HG03575 (cell line): ENCODE measurements around the gene HGS.
"Not testable (repeated sequence)": the region's sequence is repeated elsewhere in the genome, so short reads cannot be mapped to it uniquely, and the experiment has no call there.

ENCODE experiments used
- ATAC-seq: cut with Tn5 transposase; IDR thresholded peaks from one replicate; pipeline ENCODE4 v1.9.1; 2021; ENCODE audit not compliant: unreplicated experiment, insufficient number of reproducible peaks, low FRiP score; ENCODE audit errors: extremely low read depth

The HGS gene

DNA sequence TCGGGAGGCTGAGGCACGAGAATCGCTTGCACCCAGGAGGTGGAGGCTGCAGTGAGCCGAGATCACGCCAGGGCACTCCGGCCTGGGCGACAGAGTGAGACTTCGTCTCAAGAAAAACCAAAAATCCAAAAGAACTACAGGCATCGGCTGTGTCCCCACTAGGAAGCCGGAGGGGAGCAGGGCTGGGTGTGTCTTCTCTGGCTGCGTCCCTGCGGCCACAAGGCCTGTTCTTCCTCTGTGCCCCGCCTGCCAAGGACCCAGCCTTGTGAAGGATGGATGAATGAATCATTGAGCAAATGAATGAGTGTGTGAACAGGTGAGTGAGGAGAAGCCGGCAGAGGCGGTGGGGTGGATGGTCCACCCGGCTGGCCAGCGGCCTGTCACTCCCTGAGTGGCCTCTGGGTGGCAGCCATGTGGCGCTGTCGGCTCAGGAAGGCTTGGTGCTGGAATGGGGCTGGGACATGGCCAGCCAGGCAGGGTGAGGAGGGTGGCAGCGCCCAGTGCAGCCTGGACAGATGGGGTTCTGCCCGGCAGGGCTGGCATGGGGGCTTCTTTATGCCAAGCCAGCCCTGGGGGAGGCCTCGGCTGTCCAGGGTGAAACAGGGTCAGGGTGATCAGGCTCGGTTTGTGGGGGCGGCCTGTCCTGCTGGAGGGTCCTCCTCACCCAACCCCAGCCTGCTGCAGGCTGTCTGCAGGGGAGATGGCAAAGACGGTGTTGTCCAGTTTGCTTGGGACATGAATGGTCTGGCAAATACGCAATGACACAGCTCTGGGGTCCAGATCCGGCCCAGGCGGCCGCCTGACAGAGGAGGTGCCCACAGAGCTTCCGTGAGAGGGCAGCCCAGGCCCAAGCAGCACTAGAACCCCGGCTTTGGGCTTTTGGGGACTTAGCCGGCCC lies 49.9 kb downstream of the HGS start:
- no peak for ATAC-seq

DNA sequence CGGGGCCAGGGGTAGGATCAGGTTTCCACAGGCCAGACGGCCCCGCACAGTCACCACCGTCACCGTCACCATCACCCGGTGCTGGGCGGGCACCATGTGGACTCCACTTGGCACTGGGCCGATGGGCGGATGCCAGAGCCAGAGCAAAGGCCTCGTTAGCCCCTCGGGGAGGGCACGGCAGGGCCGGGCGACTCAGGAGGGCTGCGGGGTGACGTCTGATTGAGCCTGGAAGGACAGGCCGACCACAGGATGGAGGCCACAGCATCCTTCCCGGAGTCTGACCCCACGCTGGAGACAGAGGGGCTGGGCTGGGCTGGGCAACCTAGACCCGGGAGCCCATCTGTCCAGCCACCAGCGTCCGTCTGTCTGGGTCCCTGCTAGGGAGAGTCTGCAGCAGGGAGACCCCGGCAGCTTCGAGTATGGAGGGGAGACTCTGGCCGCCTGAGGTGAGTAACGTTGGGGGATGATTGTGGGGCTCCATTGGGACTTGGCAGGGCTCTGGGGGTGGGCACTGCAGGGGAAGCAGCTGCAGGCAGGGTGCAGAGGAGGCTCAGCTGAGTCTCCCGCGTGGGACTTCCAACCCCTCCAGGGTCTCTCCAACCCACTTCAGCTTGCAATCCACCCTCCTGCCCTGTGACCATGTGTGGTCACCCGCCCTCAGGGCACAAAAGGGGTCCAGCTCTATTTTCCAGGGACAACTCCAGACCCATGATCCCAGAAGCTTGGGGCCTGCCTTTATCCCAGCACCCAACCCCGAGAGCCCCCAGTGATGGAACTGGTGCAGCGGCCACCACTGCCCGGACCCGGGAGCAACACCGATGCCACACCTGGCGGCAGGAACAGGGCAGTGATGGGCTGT lies 50.8 kb downstream of the HGS start:
- no peak for ATAC-seq

DNA sequence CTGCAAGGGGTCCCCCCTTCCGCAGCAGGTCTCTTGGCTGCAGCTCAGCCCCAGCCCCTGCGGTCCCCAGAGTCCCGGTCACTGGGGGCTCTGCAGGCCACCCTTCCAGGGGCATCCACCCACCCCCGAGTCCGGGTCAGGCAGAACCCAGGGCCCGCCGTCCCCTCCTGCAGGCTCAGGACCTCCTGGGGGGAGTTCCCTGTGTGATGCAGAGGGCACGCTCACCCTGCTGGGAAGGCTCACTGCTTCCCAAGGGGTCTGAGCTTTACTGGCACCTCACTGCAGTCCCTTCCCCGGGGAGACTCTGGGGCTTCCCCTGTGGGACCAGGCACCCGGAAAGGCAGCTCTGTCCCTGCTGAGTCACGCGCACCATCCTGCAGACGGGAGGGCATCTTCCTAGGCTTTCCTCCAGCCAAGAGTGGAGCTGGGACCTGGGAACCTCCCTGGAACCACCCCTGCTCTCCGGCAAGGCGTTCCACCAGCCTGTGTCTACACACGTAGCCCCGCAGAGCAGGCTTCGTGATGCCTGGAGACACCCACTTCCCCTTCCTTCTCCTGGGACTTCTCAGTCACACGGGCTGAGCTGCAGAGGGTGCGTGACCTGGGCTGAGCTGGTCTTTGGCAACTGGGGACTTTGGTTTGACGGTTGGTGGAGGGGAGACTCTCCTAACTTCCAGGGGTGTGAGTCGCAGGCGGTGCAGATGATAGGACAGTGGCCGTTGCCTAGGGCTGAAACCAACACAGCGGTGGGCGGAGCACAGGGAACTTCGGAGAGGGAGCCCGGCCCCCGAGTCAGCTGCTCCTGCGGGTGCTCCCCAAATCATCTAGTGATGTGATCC lies 51.7 kb downstream of the HGS start:
- no peak for ATAC-seq

DNA sequence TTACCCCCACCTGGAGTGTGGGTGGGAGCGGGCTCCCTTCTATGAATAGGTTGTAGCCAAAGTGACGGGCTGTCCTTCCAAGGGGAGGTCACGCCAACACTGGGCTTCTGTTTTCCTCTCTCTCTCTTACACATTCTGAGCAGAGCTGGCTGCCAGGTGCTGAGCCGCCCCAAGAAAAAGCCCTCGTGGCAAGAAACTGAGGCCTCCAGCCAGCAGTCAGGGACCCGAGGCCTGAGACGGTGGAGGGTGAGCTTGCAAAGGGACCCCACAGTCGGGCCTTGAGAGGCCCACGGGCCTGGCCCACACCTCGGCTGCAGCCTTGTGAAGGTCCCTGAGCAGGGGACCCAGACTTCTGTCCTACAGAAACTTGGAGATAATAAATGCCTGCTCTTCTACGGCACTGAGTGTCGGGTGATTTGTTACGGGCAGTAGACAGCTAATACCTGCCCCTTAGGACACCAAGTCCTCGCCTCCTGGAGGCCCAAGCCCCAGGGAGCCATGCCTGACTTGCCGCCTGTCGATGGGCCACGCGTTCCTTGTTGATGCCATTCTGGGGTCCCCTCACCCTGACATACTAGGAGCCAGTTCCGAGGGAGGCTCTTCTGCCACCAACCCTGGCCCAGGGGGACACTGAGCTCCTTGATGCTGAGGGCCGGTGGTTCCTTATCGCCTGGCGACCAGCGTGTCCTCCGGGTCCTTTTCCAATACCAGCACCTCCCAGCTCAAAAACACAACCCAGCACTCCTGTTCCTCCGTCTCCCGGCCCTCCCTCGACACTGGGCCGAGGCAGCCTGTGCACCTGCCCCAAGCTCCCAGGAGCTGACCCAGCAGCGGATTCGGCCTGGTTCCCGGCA lies 54.4 kb downstream of the HGS start:
- no peak for ATAC-seq

DNA sequence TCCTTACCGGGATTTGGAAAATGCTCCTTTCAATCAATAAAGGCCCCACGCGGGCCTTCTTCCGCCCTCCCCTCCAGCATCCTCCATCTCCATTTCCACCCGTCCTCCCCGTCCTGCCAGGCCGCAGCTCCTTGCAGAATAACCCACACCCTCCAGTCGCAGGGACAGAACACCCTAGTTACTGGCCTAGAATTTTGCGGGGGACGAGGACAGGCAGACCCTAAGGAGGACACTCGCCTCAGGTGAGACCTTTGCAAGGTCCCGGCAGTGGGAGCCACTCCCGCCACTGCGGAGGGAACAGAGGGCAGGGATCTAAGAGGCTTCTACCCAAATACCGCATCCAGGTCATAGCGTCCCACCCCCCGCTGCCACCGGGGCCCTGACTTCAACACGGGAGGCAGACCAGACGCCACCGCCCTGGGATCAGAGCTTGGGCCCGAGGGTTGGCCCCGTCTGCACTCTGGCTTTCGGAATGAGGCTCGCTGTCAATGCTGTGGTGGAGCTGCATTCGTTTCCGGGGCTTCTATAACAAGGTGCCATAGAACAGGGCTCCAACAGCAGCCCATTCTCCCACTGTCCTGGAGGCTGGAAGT lies 55.1 kb downstream of the HGS start:
- ATAC-seq, result no peak

DNA sequence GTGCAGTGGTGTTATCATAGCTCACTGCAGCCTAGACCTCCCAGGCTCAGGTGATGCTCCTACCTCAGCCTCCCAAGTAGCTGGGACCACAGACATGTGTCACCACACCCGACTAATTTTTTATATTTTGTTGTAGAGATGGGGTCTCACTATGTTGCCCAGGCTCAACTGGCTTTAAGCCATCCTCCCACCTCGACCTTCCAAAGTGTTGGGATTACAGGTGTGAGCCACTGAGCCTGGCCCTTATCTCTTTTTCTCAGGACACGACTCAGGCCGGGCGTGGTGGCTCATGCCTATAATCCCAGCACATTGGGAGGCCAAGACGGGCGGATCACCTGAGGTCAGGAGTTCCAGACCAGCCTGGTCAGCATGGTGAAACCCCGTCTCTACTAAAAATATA lies 55.8 kb downstream of the HGS start:
- ATAC-seq, result not testable (repeated sequence)

DNA sequence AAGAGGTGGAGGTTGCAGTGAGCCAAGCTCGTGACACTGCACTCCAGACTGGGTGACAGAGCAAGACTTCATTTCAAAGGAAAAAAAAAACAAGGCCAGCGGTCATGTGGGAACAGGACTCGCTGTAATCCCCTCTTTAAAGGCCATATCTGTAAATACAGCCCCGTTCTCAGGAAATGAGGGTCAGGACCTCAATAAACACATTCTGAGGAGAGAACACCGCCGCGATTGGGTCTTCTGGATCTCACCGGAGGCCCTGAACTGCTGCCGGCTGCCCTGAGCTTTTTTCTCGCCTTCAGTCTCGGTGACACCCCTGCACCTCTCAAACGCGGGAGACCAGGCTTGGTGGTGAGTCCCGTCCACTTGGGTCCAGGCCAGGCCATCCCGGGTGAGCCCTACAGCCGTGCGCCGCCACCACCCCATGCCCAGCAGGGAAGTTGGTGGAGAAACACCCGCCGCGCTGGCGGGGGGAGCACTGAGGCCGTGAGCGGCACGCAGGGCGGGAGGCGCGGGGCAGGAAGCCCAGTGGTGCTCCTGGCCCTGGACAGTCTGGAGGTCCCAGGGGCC lies 56.7 kb downstream of the HGS start:
- no peak for ATAC-seq

DNA sequence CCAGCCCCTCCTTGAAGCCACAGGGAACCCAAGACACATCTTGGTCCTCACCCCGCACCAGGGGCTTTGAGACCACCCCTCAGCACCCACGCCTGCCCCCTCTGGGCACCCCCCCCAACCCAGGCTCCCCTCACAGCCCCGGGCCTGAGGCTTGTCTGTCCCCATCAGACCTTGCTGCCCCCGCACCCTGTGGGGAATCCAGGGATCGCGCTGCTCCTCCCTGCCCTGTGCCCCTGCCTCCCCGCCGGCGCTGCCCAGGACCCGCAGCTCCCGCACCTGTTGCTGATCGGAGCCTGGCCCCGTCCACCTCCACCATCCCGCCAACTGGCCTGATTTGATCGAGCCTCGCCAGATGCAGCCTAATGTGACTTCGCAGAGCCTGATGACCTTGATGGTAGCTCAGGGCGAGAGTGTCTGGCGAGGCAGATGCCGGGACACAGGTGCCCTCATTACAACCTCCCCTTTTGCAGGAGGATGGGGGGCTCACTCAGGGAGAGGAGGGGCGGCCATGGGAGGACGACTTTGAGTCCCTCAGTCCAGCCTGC lies 57.3 kb downstream of the HGS start:
- no peak for ATAC-seq

DNA sequence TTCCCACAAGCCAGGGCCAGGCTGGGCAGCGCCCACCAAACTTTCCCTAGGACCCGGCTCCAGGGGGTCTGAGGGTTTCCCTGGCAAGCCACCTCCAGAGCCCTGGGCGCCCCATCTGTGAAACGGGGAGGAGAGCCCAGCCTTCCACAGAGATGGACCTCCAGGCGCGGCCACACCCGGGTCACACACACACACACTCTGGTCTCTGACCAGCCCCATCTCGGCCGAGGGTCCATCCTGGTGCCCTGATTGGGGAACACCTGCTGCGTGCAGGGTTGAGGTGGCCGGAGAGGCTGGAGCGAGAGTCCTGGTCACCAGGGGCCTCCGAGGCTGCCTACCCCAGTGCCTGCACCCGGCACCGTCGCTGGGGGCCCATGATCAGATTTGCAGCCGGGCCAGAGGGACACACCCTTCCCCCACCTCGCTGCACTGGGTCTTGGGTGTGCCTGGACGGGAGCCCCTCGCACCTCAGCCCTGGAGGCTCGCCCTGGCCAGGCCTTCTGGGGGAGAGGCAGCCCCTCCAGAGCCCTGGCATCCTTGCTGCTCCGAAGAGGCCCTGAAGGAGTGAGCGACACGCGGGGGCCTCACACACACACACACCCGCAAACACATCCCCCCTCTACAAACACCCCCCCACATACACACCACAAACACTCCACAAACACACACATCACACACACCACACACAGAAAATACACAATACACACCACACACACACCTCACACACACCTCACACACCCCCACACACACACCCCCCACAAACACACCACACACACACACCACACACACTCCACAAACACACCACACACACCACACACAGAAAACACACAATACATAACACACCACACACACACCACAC lies 58.0 kb downstream of the HGS start:
- no peak for ATAC-seq
